Chondrocyte (in vitro differentiated cells): ENCODE measurements around the gene RIMS1. TPM values are rescaled to one million over a fixed set of nuclear protein-coding genes. Genes with fewer than 3 reads are reported as not detected.

Experiments used
- DNase-seq: peaks from one replicate; pipeline ENCODE4 v3.0.0; 2021; ENCODE audit warnings: mixed read lengths, low spot score
- H3K27ac Mint-ChIP-seq: one replicate; pipeline ENCODE4 v1.8.0; 2021; ENCODE audit warnings: mild to moderate bottlenecking, moderate library complexity, mixed read lengths; ENCODE audit not compliant: unreplicated experiment
- H3K27me3 Mint-ChIP-seq: 2 replicates; pipeline ENCODE4 v1.8.0; 2021; ENCODE audit warnings: low read depth, mixed read lengths
- H3K36me3 Mint-ChIP-seq: 2 replicates; pipeline ENCODE4 v1.8.0; 2021; ENCODE audit warnings: low read depth, mixed read lengths
- H3K4me1 Mint-ChIP-seq: 2 replicates; pipeline ENCODE4 v1.8.0; 2021; ENCODE audit warnings: low read depth, mild to moderate bottlenecking, mixed read lengths
- H3K4me3 Mint-ChIP-seq: one replicate; pipeline ENCODE4 v1.8.0; 2021; ENCODE audit warnings: mild to moderate bottlenecking, moderate library complexity, mixed read lengths; ENCODE audit not compliant: unreplicated experiment
- H3K9me3 Mint-ChIP-seq: 2 replicates; pipeline ENCODE4 v1.8.0; 2021; ENCODE audit warnings: low read depth, mixed read lengths
- CTCF ChIP-seq: fragments of 200-600 bp; sonication (generic); IDR thresholded peaks from 2 replicates; pipeline ENCODE4 v1.5.0; 2021; ENCODE audit warnings: antibody characterized with exemption, mild to moderate bottlenecking, moderate library complexity
- total RNA-seq: library from RNA; stranded (reverse); gene quantifications from 3 replicates; pipeline ENCODE4 v1.2.1, GENCODE V29; 2021

The RIMS1 gene
- total RNA-seq, 1 donor from 2014 or later, result 6.6 TPM

GRCh38 chr6:72111611-72112010 lies 225.3 kb downstream of the RIMS1 start:
- no peaks in the 10 kb centered on the region for H3K36me3 Mint-ChIP-seq
- DNase-seq, result no peak
- H3K4me1 Mint-ChIP-seq, result no peaks in the 10 kb centered on the region
- H3K27ac Mint-ChIP-seq, result no peak overlapping the region
- H3K27me3 Mint-ChIP-seq, result peaks cover 4% of the 10 kb centered on the region
- no peaks in the 10 kb centered on the region for H3K9me3 Mint-ChIP-seq
- TF ChIP-seq CTCF, result no peak
- no peak overlapping the region for H3K4me3 Mint-ChIP-seq

GRCh38 chr6:72130327-72130726 lies 244.0 kb downstream of the RIMS1 start:
- peaks cover 13% of the 10 kb centered on the region for H3K4me1 Mint-ChIP-seq
- no peak for TF ChIP-seq CTCF
- no peak for DNase-seq
- no peak overlapping the region for H3K4me3 Mint-ChIP-seq
- no peaks in the 10 kb centered on the region for H3K36me3 Mint-ChIP-seq
- no peak overlapping the region for H3K27ac Mint-ChIP-seq
- H3K27me3 Mint-ChIP-seq, result peaks cover 13% of the 10 kb centered on the region
- H3K9me3 Mint-ChIP-seq, result no peaks in the 10 kb centered on the region

GRCh38 chr6:72132427-72132826 lies 246.1 kb downstream of the RIMS1 start:
- Mint-ChIP-seq H3K9me3 (no peaks in the 10 kb centered on the region), H3K27ac (no peak overlapping the region), H3K4me1 (peaks cover 25% of the 10 kb centered on the region), H3K36me3 (no peaks in the 10 kb centered on the region), H3K4me3 (no peak overlapping the region), H3K27me3 (peaks cover 11% of the 10 kb centered on the region)
- DNase-seq, result no peak
- no peak for TF ChIP-seq CTCF

- DNase-seq, result no peak
- H3K27me3 Mint-ChIP-seq, result peaks cover 11% of the 10 kb centered on the region
- no peak for TF ChIP-seq CTCF
- H3K9me3 Mint-ChIP-seq, result no peaks in the 10 kb centered on the region
- H3K4me1 Mint-ChIP-seq, result peaks cover 25% of the 10 kb centered on the region
- H3K36me3 Mint-ChIP-seq, result no peaks in the 10 kb centered on the region
- no peak overlapping the region for H3K27ac Mint-ChIP-seq
- no peak overlapping the region for H3K4me3 Mint-ChIP-seq
Observed at GRCh38 chr6:72132851-72133250, 246.5 kb downstream of the RIMS1 start.

- Mint-ChIP-seq H3K4me3 (no peak overlapping the region), H3K36me3 (no peaks in the 10 kb centered on the region), H3K27ac (no peak overlapping the region), H3K9me3 (no peaks in the 10 kb centered on the region), H3K27me3 (peaks cover 9% of the 10 kb centered on the region), H3K4me1 (peaks cover 25% of the 10 kb centered on the region)
- TF ChIP-seq CTCF, result no peak
- no peak for DNase-seq
Observed at GRCh38 chr6:72133324-72133723, 247.0 kb downstream of the RIMS1 start.
